GM21717 (cell line): ENCODE results near the gene BUD31.
"Not testable (repeated sequence)": the region's sequence is repeated elsewhere in the genome, so short reads cannot be mapped to it uniquely, and the experiment has no call there.

Experiments used
- ATAC-seq: cut with Tn5 transposase; IDR thresholded peaks from one replicate; pipeline ENCODE4 v1.9.1; 2021; ENCODE audit warnings: mild to moderate bottlenecking, moderate library complexity; ENCODE audit not compliant: unreplicated experiment

Gene BUD31

DNA sequence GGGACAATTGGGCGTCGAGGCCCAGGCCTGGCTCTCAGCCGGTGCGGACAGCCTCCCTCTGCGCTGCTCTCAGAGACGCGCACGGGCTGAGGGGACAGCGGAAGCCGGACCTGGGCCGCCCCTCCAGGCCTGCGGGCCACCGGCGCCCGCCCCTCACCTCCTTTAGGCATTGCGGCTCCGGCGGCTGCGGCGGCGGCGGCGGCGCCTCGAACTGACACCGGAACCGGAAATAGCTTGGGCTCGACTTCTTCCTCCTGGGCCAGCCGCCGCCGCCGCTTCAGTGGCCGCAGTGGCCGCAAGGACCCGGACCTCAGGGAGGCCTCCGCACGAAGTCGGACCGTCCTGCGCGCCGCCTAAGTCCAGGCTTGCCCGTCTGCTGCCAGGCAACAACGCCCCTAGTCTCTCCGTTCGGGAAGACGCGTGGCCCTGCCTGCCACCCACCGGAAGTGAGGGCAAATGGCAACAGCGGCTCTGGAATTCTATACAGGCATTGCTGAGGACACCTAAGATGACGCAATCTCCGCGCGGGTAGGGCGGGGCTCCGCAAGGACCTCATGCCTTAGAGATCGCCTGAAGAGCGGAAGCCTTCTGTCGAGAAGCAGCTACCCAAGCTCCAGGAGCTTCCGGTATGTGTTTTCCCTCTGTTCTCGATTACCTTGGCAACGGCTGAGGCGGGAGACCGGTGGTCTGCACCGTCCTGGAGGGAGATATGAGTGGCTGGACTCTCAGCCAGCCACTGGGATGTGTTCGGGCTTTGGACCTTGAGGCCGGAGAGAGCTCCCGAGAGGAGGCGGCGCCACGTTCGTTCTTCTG, at the start of gene BUD31, which contains the start of gene PDAP1:
Gene BUD31 (plus strand): TSS at position 591 of the 813 bp plus-strand sequence. CDS start 2,124 bp downstream, outside the sequence.
Gene PDAP1 (minus strand): TSS at position 219 of the 813 bp plus-strand sequence. CDS start 49 bp downstream, at position 170.
- ATAC-seq: peak; percentile 83

DNA sequence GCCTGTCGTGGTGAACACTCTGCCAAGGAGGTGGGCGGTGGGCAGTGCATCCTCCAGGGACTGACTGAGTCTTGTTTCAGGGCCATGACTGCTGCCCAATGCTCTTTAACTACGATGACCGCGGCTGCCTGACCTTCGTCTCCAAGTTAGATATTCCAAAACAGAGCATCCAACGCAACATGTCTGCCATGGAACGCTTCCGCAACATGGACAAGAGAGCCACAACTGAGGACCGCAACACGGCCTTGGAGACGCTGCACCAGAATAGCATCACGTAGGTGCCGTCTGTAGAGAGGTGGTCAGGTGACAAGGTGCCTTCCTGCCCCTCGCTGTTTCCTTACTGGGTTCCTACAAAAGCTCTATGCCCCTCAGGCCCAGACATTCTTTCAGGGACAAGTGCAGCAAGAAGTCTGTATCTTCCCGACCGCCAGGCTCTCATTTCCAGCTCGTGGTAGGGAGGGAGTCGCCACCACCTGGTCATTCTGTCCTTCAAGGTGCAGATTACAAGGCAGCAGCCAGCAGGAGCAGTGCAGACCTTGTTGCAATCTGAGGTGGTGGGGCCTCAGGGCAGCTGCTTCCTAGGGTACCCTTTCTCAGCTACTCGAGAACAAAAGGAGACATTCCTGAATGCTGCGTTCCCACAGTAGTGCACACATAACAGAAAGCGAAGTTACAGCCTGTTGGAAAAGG, 49.2 kb upstream of the BUD31 start:
- ATAC-seq: no peak

DNA sequence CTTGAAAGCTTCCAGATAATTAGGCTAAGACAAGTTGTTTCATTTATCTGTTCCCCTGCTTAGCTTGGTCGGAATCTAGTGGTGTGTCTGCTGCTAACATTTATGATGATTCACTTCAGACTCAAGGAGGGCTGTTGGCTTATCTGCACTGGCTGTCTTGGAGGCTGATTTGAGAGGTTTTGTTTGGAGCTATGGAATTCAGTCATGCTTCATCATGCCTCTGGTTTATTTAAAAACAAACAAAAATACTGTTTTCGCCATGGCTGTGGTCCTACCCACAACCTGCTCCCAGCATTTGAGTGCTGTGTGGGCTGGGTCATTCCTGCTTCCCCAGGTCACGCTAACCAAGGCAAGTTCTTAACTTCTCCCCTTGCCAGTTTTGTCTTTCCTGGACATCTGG, 46.0 kb upstream of the BUD31 start:
- ATAC-seq: no peak

DNA sequence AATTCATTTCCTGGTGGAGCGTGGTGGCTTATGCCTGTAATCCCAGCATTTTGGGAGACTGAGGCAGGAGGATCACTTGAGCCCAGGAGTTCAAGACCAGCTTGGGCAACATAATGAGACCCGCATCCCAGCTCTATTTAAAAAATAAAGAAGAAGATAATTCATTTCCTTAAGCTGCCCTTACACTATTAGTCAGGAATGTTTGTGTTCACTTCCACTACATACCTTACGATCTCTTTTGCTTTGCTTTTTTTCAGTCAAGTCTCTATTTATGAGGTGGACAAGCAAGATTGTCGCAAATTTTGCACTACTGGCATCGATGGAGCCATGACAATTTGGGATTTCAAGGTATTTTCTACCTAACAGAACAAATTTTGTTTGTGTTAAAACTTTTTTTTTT, 45.5 kb upstream of the BUD31 start:
- no peak for ATAC-seq

DNA sequence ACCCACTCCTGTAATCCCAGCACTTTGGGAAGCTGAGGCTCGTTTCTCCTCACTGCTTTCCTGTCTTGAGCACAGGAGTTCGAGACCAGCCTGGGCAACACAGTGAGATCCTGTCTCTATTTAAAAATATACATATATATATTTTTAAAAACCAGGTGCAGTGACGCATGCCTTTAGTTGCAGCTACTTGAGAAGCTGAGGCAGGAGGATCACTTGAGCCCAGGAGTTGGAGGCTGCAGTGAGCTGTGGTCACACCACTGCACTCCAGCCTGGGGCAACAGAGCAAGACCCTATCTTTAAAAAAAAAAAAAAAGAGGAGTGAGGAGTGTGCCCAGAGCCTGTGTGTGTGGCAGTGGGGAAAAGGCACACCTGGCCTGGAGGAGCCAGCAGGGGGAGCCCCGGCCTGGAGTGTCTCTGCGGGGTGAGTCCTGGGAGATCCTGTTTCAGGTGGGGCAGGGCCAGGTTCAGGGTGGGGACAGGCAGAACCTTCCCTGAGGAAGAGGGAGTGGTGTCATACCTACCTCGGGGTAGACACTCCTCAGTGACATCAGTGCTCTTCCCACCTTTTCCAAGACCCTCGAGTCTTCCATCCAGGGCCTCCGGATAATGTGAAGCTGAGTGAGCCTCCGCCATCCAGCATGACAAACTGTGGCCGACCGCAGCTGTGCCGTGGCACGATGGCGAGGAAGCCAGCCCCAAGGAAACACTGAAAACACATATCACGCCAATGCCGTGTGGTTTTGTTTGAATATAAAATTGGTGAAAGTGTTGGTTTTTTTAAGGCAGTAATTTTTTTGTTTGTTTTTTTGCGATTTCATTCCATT, 43.2 kb upstream of the BUD31 start:
- no peak for ATAC-seq

DNA sequence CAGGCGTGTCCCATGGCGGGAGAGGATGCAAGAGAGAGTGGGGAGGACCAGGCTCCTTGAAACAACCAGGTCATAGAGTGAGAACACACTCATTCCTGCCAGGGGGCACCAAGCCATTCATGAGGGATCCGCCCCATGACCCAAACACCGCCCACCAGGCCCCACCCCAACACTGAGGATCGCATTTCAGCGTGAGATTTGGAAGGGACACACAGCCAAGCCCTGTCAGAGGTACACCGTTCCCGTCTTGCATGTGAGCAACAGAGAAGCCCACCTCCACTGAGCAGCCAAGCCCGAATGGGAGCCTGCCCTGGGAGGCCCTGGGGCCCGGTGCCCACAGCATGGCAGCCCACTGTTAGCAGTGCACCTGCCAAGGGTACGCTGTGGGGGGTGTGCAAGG, 42.1 kb upstream of the BUD31 start:
- no peak for ATAC-seq

DNA sequence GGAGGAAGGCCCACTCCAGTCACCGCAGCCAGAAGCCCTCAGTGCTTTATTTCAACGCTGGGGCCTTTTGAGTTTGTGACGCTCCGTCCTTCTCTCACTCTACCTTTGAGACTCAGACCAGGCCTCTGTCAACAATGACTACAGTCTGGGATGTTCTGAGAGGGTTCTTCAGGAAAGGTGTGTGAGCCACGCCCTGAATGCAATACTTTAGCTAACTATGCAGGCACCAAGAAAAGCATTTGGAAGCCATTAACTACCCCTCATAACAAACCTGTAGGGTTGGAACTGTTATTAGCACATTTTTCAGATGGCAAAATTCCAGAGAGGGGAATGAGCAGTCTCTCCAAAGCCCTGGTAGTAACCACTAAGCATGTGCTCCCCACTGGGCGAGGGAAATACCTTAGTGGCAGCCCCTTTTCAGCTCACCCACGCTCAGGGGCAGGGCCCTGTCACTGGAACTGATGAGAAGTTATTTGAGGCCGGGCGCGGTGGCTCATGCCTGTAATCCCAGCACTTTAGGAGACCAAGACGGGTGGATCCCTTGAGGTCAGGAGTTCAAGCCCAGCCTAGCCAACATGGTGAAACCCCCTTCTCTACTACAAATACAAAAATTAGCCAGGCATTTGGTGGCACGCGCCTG, 39.9 kb upstream of the BUD31 start:
- ATAC-seq: no peak

DNA sequence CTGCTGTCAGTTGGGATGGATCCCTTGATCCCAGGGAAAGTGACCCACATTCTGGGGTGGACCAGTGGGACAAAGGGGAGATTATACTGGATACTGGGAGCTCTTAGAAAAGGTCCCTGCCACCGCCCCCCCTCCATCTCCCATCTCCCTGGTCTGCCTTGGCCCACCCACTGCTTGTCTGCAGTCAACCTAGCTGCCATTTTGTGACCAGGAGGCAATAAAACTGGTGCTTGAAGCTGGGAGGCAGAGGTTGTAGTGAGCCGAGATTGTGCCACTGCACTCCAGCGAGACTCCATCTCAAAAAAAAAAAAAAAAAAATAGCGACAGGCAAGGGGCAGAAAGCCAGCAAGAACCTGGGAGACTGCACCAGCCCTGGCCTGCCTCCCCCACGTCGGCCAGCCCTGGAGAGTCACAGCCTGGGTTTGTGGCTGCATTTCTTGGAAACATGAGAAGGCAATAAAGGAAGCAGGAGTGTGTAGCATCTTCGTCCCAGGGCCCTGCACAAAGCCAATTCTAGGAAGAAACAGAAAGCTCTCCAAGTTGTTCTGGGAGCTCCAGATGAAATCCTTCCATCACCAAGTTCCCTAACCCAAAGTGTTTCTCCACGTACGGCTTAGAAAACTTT, 38.9 kb upstream of the BUD31 start:
- ATAC-seq: no peak

DNA sequence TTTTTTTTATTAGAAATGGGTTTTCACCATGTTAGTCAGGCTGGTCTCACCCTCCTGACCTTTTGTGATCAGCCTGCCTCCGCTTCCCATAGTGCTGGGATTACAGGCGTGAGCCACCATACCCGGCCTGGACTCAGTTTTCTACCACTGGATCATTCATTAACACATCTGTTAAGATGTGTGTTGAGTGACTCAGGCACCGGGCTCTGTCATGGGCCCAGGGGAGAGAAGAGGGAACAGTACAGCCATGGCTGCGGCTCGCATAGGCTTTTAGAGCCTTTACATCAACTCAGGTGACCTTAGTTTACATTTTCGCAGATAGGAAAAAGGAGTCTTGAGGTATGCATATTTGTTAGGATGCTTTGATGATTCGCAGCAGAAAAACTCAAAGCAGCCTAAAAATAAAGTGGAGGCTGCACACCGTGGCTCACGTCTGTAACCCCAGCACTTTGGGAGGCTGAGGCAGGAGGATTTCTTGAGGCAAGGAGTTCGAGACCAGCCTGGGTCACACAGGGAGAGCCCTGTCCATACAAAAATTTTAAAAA, 37.3 kb upstream of the BUD31 start:
- no peak for ATAC-seq

DNA sequence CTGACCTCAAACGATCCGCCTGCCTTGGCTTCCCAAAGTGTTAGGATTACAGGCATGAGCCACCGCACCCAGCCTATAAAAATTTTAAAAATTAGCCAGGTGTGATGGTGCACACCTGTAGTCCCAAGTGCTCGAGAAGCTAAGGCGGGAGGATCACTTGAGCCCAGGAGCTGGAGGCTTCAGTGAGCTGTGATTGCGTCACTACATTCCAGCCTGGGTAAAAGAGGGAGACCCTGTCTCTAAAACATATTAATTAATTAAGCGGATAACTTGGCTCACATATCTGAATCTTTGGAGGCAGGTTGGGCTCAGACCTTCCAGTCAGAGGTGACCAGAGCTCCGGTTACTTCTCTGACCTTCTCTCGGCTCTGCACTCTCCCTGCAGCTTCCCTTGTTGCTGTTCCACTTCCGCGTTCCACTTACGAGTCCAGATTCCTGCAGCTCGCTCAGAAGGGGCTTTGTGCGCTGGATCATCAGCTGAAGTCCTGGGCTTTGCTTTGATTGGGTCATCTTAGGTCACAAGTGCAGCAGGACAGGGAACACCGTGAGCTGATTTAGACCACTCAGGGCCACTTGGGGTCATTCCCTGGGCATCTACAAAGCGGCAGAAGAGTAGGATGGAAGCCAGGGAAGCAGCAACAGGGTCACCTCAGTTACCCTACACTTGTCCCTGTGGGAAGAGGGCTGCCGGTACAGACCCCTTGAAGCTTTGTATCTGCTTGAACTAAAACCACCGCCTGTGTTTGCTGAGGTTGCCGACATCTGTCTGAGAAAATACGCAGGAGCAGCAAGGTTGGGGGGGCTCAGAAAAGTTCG, 36.3 kb upstream of the BUD31 start:
- ATAC-seq: no peak

DNA sequence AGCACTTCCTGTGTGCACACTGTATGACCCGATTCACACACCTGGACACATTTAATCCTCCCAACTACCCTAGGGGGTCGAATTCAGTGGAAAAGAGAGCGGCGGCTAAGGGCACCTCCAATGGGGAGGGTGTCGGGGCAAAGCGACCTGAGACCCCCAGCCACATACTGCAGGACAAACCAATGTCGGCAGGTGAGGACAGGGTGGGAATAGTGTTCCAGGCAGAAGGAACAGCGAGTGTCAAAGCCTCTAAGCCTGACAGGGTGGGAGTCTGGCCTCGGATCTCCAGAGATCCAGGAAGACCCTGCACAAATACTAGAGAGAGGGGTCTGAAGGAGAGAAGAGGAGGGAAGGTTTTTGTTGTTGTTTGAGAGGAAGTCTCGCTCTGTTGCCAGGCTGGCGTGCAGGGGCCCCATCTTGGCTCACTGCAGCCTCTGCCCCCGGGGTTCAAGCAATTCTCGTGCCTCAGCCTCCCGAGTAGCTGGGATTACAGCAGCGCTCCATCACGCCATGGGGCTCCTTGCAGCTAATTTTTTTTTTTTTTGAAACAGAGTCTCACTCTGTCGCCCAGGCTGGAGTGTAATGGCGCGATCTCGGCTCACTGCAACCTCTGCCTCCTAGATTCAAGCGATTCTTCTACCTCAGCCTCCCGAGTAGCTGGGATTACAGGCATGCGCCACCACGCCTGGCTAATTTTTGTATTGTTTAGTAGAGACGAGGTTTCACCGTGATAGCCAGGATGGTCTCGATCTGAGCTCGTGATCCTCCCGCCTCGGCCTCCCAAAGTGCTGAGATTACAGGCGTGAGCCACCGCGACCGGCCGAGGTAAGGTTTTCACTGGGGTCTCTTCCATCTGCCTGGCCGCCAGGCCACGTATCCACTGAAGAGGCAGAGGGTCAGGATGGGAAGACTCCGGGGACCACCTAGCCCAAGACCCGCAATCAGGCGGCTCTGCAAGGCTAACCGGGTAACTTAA, 35.4 kb upstream of the BUD31 start:
- no peak for ATAC-seq

DNA sequence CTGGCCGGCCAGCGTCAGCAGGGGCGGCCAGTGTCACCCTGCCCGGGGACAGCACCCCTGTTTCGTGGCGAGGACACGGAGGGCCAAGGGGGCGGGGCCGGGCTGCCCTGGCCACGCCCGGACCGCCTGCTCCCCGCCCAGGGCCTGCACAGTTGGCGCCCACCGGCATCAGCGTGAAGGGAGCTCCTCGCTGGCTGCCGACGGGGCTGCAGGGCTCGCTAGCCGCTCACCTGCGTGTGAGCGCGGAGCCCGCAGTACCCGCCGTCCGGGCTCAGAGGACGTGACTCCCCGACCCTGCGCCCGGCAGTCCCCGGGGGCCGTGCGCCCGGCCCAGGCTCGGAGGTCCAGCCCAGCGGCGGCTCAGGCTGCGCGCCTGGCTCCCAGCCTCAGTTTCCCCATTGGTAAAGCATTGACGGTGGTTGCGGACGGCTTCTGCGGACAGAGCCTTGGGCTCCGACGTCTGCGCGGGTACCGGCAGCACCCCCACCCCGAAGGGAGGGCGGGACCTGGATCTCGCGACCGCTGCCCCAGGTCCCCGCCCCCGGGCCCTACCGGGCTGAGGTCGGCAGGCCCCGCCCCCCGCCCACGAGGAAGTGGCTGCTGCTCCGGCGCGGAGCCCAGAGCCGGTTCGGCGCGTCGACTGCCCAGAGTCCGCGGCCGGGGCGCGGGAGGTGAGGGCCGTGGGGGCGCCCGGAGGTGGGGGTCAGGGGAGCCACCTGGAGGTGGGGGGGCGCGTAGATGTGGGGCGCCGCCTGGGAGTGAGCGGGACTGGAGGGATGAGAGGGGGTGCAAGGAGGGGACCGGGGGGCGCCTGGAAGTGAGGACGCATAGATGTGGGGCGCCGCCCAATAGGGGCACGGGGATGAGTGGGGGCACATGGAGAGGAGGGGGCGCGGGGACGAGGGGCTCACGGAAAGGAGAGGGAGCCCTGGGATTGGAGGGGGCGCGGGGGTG, 34.4 kb upstream of the BUD31 start, which contains the start of gene ARPC1B:
Gene ARPC1B (plus strand): TSS at position 620 of the 954 bp plus-strand sequence. CDS start 10,985 bp downstream, outside the sequence.
- ATAC-seq: peak; percentile 54

DNA sequence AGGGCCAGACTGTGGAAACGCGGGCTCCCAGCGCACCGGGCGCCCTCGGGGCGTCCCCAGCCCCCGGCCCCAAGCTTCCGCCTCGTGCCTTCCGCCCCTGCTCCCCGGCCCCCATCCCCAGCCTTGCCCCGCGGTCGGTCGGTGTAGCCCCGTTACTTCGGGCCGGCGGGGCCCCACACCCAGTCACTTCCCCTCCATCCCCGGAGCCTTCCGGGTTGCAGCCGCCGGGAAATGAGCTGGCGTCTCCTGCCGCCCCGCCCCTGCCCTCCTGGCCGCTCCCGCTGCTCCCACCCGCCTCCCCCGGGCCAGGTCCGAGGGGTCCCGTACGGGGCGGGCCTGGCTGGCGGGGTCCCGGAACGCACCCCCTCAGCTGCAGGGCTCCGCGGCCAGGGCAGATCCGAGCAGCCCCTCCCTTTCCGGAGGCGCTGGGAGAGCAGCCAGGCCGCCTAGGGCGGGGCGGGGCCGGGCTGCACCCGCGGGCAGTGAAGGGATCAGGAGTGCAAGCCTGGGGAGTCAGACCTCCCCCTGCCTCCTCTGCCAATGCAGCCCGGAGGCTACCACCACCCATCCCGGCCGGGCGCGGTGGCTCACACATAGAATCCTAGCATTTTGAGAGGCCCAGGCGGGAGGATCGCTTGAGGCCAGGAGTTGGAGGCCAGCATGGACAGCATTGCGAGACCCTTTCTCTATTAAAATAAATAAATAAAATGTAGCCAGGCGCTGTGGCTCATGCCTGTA, 33.5 kb upstream of the BUD31 start:
- peak; percentile 45 for ATAC-seq

DNA sequence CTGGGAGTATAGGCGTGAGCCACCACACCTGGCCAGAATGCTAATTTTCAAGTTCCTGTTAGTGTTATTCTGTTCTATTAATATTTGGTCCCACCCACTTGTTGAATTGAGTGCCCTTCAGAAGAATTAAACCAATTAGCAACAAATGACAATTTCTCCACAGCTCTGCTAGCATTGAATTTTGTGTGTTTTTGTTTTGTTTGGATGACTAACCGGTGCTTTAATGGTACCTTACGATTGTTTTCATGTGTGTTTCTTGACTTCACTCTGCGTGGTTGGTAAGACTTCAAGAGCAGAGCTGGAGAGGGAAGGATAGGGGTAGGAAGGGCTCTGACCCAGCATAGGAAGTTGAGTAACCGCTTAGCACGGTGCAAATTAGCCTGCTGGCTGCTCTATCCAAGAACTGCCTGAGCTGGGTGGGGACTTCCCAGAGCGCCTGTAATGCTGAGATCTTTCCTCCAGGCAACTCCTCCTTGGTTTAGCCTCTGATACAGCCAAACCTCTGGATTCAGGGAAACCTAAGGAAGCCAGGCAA, 29.7 kb upstream of the BUD31 start:
- ATAC-seq: peak; percentile 27

DNA sequence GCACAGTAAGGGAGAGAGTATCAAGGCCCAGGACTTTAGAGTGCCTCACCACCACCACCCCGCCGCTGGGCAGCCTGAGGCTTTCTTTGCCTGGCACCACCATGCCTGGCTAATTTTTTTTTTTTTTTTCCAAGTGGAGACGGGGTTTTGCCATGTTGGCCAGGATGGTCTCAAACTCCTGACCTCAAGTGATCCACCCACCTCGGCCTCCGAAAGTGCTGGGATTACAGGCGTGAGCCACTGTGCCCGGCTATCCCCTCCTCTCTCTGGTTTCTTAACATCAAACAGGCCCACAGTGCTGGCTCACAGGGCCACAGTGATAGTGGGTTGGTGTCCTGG, 29.1 kb upstream of the BUD31 start:
- not testable (repeated sequence) for ATAC-seq
